CD4-positive, alpha-beta memory T cell (primary cell): ENCODE measurements around the gene PTPN7. TPM values are rescaled to one million over a fixed set of nuclear protein-coding genes. Genes with fewer than 3 reads are reported as not detected.

ENCODE experiments used
- CTCF ChIA-PET: fragments of 350-600 bp; sonication (Branson Sonifier 250); formaldehyde crosslinking; loops from one replicate; lab custom pipeline; 2021; ENCODE audit warnings: inconsistent platforms; ENCODE audit not compliant: partially characterized antibody; lab: Charles Lee
- POLR2A ChIA-PET: fragments of 350-600 bp; sonication (Branson Sonifier 250); formaldehyde crosslinking; loops from one replicate; lab custom pipeline; 2021; ENCODE audit not compliant: partially characterized antibody; lab: Charles Lee
- DNase-seq, 5 donors: peaks; one replicate each; pipeline versions ENCODE4 v3.0.0 to v3.0.0-alpha.2; 2020 to 2022; ENCODE audit warnings: mixed read lengths in 1 of 5
- H3K27ac ChIP-seq: one replicate; pipeline ENCODE4 v1.7.0; 2013; ENCODE audit warnings: low read depth, low read length
- H3K27me3 ChIP-seq: 2 replicates; pipeline ENCODE4 v1.7.0; 2013; ENCODE audit warnings: mild to moderate bottlenecking, low read length, moderate library complexity; ENCODE audit not compliant: insufficient read depth
- H3K36me3 ChIP-seq: 2 replicates; pipeline ENCODE4 v1.7.0; 2013; ENCODE audit warnings: mild to moderate bottlenecking, low read length, moderate library complexity; ENCODE audit not compliant: insufficient read depth
- H3K4me1 ChIP-seq: 2 replicates; pipeline ENCODE4 v1.7.0; 2013; ENCODE audit warnings: mild to moderate bottlenecking, low read length, moderate library complexity; ENCODE audit not compliant: insufficient read depth
- H3K4me3 ChIP-seq, 2 donors: one replicate each; pipeline ENCODE4 v1.7.0; 2013; ENCODE audit warnings: low read length in 2 of 2, mild to moderate bottlenecking in 1 of 2
- H3K9me3 ChIP-seq, 2 donors: one replicate each; pipeline ENCODE4 v1.7.0; 2013; ENCODE audit warnings: low read length in 2 of 2, control low read depth in 1 of 2; ENCODE audit not compliant: control insufficient read depth in 1 of 2
- H3K27ac Mint-ChIP-seq, 7 donors: one replicate each; pipeline ENCODE4 v1.8.0; 2020 to 2021; ENCODE audit warnings: mixed read lengths in 7 of 7, mild to moderate bottlenecking in 6 of 7, inconsistent platforms in 3 of 7, moderate library complexity in 3 of 7
- H3K27me3 Mint-ChIP-seq, 2 donors: one replicate each; pipeline ENCODE4 v1.8.0; 2020 to 2021; ENCODE audit warnings: mixed read lengths in 2 of 2
- H3K36me3 Mint-ChIP-seq, 2 donors: one replicate each; pipeline ENCODE4 v1.8.0; 2020 to 2021; ENCODE audit warnings: mixed read lengths in 2 of 2, inconsistent platforms in 1 of 2, mild to moderate bottlenecking in 1 of 2
- H3K4me1 Mint-ChIP-seq, 4 donors: one replicate each; pipeline ENCODE4 v1.8.0; 2020 to 2021; ENCODE audit warnings: mixed read lengths in 4 of 4, mild to moderate bottlenecking in 1 of 4
- H3K4me3 Mint-ChIP-seq, 8 donors: one replicate each; pipeline ENCODE4 v1.8.0; 2020 to 2021; ENCODE audit warnings: mixed read lengths in 8 of 8, mild to moderate bottlenecking in 7 of 8, moderate library complexity in 6 of 8, inconsistent platforms in 3 of 8
- H3K9me3 Mint-ChIP-seq, 8 donors: one replicate each; pipeline ENCODE4 v1.8.0; 2020 to 2021; ENCODE audit warnings: mixed read lengths in 8 of 8, mild to moderate bottlenecking in 5 of 8, inconsistent platforms in 3 of 8, moderate library complexity in 1 of 8
- intact Hi-C: fragments of 100-400 bp; cut with micrococcal nuclease; formaldehyde crosslinking; loops from one replicate; pipeline ENCODE4 v1.15.1; 2023
- polyA plus RNA-seq, 2 donors: library from polyadenylated mRNA; unstranded; fragments of 300-500 nt; fragmentation: Illumina TruSeq; gene quantifications; one replicate each; pipeline ENCODE4 v1.2.3, GENCODE V29; 2021
- total RNA-seq, 2 experiments: library from RNA; stranded (reverse); gene quantifications; one replicate each; pipeline ENCODE4 v1.2.3, GENCODE V29; 2021

Gene PTPN7
- total and polyA plus RNA-seq, 4 experiments from 2014 or later, result 50.5 to 84.1 (median 68.0) TPM

DNA sequence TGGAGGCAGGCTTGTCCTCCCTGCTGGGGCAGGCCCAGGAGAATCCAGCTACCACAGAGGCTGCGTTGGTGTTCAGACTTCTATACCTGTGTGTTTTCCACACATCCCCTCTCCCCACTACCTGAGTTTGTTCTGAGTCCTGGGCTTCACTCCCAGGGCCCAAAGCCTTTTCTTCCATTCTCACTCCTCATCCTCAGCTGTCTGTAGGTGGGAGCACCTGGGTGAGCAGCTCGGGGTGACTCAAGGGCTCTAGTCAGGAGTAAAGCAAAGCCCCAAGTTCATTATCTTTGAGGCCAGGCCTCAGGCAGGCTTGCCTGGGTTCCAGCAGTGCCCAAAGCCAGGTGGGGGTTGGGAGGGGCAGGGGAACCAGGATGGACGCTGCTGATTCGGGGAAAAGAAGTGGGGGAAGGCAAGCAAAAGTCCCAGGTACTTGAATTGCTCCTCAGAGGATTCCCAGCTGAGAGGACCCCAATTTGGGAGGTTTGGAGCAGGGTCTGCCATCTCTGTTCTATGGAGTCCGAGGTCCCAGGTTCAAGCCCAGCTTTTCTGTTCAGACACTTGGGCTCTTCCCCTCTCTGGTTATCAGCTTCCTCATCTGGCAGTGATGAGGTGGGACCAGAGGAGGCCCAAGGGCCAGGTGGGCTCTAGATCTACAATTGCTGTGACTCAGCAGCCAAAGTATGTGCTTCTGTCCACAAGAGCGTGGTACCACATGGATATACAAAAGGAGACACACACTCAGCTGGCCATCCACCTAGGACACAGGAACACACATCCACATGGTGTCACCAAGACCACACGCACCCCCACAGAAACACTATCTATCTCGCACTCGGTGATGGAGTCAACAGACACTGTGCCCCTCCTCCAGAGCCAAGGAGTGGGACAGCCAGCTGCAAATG is 5.8 kb upstream of the PTPN7 start:
- H3K4me1 Mint-ChIP-seq, result peaks cover 35 to 71% (median 52%) of the 10 kb centered on the region in 4 donors
- peak overlapping the region in 7 of 8 donors; percentile 27 to 86 (median 74) for H3K4me3 Mint-ChIP-seq
- H3K36me3 Mint-ChIP-seq, result peaks cover 0 to 4% of the 10 kb centered on the region in 2 donors
- Histone ChIP-seq H3K36me3 (no peaks in the 10 kb centered on the region), H3K27ac (peak overlapping the region; percentile 93), H3K4me1 (peaks cover 62% of the 10 kb centered on the region), H3K9me3 (no peaks in the 10 kb centered on the region), H3K27me3 (no peaks in the 10 kb centered on the region), H3K4me3 (peak overlapping the region in 1 of 2 donors; percentile 23)
- no peaks in the 10 kb centered on the region for H3K27me3 Mint-ChIP-seq
- ChIA-PET POLR2A (interaction anchor here (0.7 to 2.5 kb wide), 4 partner anchors 11 to 35 kb away, joined by 3 to 10 read pairs (median 6); partner anchors contain the start of gene ARL8A), CTCF (interaction anchor here (1.2 to 2.4 kb wide), 3 partner anchors 11 to 31 kb away, joined by 5 to 15 read pairs (median 10); no protein-coding TSS in a partner anchor)
- intact Hi-C loops, result no loop called here
- H3K9me3 Mint-ChIP-seq, result no peaks in the 10 kb centered on the region
- peak in 1 of 5 donors; percentile 31 for DNase-seq
- peak overlapping the region; percentile 22 to 95 (median 72) for H3K27ac Mint-ChIP-seq

GRCh38 chr1:202165267-202165941 is 5.0 kb upstream of the PTPN7 start:
- intact Hi-C loops, result no loop called here
- Mint-ChIP-seq H3K9me3 (no peaks in the 10 kb centered on the region), H3K4me1 (peaks cover 42 to 70% (median 55%) of the 10 kb centered on the region in 4 donors), H3K4me3 (peak overlapping the region; percentile 49 to 86 (median 78)), H3K27ac (peak overlapping the region; percentile 75 to 95 (median 92)), H3K27me3 (no peaks in the 10 kb centered on the region), H3K36me3 (peaks cover 0 to 5% of the 10 kb centered on the region in 2 donors)
- ChIA-PET CTCF (interaction anchor here (1.2 to 2.4 kb wide), 4 partner anchors 8 to 30 kb away, joined by 3 to 15 read pairs (median 8); no protein-coding TSS in a partner anchor), POLR2A (interaction anchor here (0.7 to 2.5 kb wide), 6 partner anchors 9 to 34 kb away, joined by 3 to 10 read pairs (median 4); partner anchors contain the start of gene ARL8A)
- Histone ChIP-seq H3K9me3 (no peaks in the 10 kb centered on the region), H3K4me3 (peak overlapping the region; percentile 11 to 23), H3K4me1 (peaks cover 64% of the 10 kb centered on the region), H3K36me3 (no peaks in the 10 kb centered on the region), H3K27ac (peak overlapping the region; percentile 93), H3K27me3 (no peaks in the 10 kb centered on the region)
- peak in 1 of 5 donors; percentile 57 for DNase-seq

GRCh38 chr1:202164271-202165037 is 4.1 kb upstream of the PTPN7 start:
- CTCF ChIA-PET, result interaction anchor here (1.2 to 5.6 kb wide), 6 partner anchors 9 to 29 kb away, joined by 3 to 41 read pairs (median 15); partner anchors contain the start of gene ARL8A
- intact Hi-C loops, result no loop called here
- Mint-ChIP-seq H3K36me3 (peaks cover 0 to 14% of the 10 kb centered on the region in 2 donors), H3K27ac (peak overlapping the region; percentile 85 to 95 (median 92)), H3K4me1 (peaks cover 42 to 74% (median 55%) of the 10 kb centered on the region in 4 donors), H3K9me3 (no peaks in the 10 kb centered on the region), H3K27me3 (no peaks in the 10 kb centered on the region), H3K4me3 (peak overlapping the region; percentile 51 to 98 (median 78))
- DNase-seq, result peak; percentile 85 to 94 (median 86)
- no peaks in the 10 kb centered on the region for H3K36me3 ChIP-seq
- peaks cover 65% of the 10 kb centered on the region for H3K4me1 ChIP-seq
- peak overlapping the region; percentile 93 for H3K27ac ChIP-seq
- no peaks in the 10 kb centered on the region for H3K9me3 ChIP-seq
- H3K27me3 ChIP-seq, result no peaks in the 10 kb centered on the region
- POLR2A ChIA-PET, result interaction anchor here (1.1 to 10.7 kb wide), 5 partner anchors 8 to 21 kb away, joined by 3 to 164 read pairs (median 10); partner anchors contain the start of gene ARL8A
- H3K4me3 ChIP-seq, result peak overlapping the region in 1 of 2 donors; percentile 39

DNA sequence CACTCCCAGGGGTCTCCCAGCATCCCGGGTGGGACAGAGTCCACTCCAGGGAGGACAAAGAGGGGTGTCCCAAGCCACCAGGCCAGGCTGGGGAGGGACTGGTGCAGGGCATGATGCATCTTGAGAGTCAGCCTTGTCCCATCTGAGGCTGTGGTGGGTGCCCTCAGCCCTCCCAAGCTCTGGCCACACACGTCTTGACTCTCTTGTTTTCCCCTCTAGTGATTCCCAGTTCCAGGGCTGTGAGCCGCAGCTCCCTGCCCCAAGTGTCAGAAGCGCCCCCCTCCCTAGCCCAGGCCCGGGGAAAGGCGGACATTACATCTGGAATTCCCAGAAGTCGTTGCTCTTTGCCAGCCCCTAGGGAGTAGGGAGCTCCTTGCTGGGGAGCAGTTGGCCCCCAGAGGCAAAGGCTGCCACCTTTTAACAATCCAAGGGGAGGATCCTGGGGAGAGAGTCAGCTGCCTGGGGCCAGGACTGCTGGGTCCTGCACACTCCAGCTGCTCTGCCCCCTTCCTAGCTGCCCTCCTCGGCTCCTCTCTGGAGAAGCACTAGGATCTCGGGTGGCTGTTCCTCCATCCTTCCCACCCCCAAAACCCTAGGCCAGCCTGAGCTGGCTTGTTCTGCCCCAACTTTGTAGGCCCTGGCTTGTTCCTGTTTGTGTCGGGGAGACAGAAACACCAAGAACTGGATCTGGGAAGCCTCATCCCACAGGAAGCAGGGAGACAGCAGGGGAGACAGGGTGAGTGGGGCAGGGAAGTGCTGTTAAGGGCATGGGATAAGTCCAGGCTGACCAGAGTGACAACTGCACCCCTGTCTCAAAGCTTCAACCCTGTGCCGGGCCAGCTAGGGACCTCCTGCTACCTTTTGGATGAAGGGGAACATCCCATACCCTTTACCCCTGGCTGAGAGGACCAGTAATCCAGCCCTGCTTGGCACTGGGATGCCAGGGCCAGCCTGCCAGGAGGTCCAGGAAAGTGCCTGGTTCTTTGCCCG is 3.2 kb upstream of the PTPN7 start:
- intact Hi-C loops, result no loop called here
- no peak for DNase-seq
- Histone ChIP-seq H3K4me1 (peaks cover 74% of the 10 kb centered on the region), H3K27me3 (no peaks in the 10 kb centered on the region), H3K27ac (peak overlapping the region; percentile 93), H3K4me3 (peak overlapping the region; percentile 11 to 89), H3K9me3 (no peaks in the 10 kb centered on the region), H3K36me3 (no peaks in the 10 kb centered on the region)
- CTCF ChIA-PET, result interaction anchor here (1.1 to 5.6 kb wide), 11 partner anchors 8 to 29 kb away, joined by 3 to 41 read pairs (median 10); partner anchors contain the start of genes ARL8A and LGR6
- Mint-ChIP-seq H3K9me3 (no peaks in the 10 kb centered on the region), H3K4me1 (peaks cover 46 to 83% (median 61%) of the 10 kb centered on the region in 4 donors), H3K36me3 (peaks cover 0 to 20% of the 10 kb centered on the region in 2 donors), H3K27me3 (no peaks in the 10 kb centered on the region), H3K27ac (peak overlapping the region in 6 of 7 donors; percentile 75 to 99 (median 92)), H3K4me3 (peak overlapping the region in 7 of 8 donors; percentile 51 to 98 (median 92))
- POLR2A ChIA-PET, result interaction anchor here (1.3 to 10.7 kb wide), 3 partner anchors 10 to 843 kb away, joined by 3 to 164 read pairs (median 30); partner anchors contain the start of genes ARL8A and TMEM183A

DNA sequence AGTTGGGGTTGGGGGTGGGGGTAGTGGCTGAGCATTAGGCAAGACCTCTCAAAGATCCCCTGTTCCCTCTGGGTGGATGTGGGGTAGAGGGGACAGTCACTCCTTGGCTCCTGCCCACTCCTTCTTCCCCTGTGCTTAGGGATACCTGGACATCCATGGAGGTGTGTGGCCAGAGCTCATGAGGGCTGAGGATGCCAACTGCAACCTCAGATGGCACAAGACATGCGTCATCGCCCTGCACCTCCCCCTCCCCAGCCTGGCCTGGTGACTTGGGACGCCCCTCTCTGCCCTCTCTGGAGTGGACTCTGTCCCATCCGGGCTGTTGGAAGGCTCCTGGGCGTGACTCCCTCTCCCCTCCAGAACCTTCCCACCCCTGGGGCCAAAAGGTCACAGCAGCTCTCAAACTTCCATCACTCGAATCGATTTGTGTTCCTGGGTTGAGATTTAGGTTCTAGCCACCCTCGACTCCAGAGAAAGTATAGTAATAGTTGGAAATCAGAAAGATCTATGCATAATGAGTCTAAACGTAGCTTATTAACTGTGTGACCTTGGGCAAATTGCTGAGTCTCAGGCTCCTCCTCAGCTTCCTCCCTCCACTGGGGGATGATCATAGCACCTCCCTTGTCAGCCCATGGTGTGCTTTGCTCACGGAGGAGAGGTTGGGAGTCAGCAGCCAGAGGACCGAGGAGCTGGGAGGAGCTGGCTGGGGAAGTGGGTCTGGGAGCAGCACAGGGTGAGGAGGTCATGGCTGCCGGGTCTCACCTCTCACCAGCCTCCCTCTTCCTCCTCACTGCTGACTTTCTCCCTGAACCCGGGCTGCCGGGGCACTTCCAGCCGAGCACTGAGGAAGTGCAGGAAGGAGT is 2.2 kb upstream of the PTPN7 start:
- Histone ChIP-seq H3K4me1 (peaks cover 83% of the 10 kb centered on the region), H3K4me3 (peak overlapping the region; percentile 89 to 93), H3K36me3 (no peaks in the 10 kb centered on the region), H3K9me3 (no peaks in the 10 kb centered on the region), H3K27me3 (no peaks in the 10 kb centered on the region), H3K27ac (peak overlapping the region; percentile 93)
- intact Hi-C loops, result no loop called here
- peaks cover 51 to 92% (median 68%) of the 10 kb centered on the region in 4 donors for H3K4me1 Mint-ChIP-seq
- H3K4me3 Mint-ChIP-seq, result peak overlapping the region; percentile 67 to 98 (median 95)
- peak overlapping the region; percentile 75 to 99 (median 97) for H3K27ac Mint-ChIP-seq
- peaks cover under 1 to 26% of the 10 kb centered on the region in 2 donors for H3K36me3 Mint-ChIP-seq
- DNase-seq, result peak in 1 of 5 donors; percentile 64
- H3K9me3 Mint-ChIP-seq, result no peaks in the 10 kb centered on the region
- POLR2A ChIA-PET, result interaction anchor here (1.2 to 10.7 kb wide), 7 partner anchors 8 to 844 kb away, joined by 3 to 164 read pairs (median 4); partner anchors contain the start of genes ARL8A and TMEM183A
- CTCF ChIA-PET, result interaction anchor here (1.1 to 5.6 kb wide), 10 partner anchors 8 to 30 kb away, joined by 3 to 41 read pairs (median 10); partner anchors contain the start of genes ARL8A and LGR6
- H3K27me3 Mint-ChIP-seq, result no peaks in the 10 kb centered on the region
